Activated gamma-delta T cell treated with Interleukin-2 at 50 U/mL for 16 hours (primary cell): ENCODE results near the gene TEKT1.

ENCODE experiments used
- DNase-seq: peaks from one replicate; pipeline ENCODE4 v3.0.0-alpha.2; 2020

The TEKT1 gene

DNA sequence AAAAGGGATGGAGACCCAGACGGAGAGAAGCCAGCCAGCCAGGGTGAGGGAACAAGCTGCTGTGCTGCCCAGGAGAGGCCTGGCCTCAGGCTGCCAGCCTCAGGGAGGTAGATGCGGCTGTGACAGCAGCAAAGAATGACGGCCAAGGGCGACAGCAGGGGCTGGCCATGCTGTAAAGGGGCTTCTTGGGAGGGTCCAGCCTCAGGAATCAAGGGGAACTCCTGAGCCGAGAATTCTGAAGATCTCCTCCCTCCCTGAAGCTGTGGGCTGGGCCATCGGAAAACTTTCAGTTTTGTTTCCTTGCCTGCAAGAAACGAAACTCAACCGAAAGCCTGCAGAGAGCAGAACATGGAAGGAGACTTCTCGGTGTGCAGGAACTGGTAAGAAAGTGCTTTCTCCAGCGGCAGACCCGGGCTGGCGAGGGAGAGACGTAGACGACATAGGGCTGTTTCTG, 75.8 kb downstream of the TEKT1 start, which contains the start of gene XAF1:
Gene XAF1, plus strand, starts transcription at position 316 of the 454 bp plus-strand sequence. Its CDS starts 33 bp downstream, at position 349.
- peak; percentile 35 for DNase-seq

DNA sequence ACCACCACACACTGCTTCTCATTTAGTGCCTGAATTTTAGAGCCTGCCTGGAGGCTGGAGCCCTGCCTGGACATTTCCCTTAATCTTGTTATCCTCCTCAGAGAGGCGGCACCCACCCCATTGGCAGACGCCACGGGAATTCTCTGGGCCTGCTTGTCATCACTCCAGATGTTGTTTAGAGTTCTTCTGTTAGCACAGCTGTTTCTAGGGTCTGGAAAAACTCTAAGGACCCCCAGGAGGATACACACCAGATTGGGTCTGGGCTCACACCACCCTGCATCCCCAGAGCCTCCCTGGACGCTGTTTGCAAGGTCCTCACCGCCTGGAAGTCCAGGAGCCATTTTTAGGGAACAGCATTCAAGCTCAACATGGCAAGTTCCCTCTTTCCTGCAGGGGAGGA, 76.2 kb downstream of the TEKT1 start:
- no peak for DNase-seq

DNA sequence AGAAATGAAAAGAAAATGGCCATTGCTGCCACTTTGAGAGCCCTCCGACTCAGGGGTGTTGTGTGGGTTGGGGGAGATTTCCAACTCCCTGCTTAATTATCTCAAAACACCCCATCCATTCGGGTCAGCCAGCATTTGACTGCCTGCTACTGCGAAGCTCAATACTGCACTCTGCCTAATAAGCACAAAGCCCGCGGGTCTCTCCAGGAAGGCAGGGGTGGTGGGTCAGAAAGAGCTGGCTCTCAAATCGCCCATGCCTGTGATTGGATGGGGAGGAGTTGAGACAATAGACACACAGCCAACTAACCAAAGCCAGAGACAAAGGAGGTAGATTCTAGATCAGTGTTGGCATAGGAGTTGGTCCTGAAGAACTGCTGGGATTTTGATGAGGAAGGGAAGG, 78.0 kb downstream of the TEKT1 start:
- no peak for DNase-seq

DNA sequence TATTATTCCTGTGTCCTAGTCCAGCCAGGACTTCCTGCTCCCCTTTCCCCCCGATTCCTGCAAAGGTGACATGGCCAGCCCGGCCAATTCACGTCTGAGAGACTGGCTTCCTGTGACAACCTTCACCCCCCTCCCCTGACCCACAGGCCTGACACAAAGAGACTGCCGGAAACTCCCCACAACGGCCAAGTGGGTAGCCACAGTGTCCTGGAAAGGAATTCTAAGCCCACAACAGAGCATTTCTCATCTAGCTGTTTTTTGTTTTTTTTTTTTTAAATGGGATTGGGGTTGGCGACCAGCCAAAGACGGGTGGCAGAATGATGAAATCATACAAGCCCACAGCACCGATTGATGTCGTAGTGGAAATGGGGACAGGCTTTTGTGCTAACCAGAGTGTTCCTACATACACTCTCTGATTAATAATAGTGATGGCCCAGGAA, 78.5 kb downstream of the TEKT1 start:
- DNase-seq = peak; percentile 37

DNA sequence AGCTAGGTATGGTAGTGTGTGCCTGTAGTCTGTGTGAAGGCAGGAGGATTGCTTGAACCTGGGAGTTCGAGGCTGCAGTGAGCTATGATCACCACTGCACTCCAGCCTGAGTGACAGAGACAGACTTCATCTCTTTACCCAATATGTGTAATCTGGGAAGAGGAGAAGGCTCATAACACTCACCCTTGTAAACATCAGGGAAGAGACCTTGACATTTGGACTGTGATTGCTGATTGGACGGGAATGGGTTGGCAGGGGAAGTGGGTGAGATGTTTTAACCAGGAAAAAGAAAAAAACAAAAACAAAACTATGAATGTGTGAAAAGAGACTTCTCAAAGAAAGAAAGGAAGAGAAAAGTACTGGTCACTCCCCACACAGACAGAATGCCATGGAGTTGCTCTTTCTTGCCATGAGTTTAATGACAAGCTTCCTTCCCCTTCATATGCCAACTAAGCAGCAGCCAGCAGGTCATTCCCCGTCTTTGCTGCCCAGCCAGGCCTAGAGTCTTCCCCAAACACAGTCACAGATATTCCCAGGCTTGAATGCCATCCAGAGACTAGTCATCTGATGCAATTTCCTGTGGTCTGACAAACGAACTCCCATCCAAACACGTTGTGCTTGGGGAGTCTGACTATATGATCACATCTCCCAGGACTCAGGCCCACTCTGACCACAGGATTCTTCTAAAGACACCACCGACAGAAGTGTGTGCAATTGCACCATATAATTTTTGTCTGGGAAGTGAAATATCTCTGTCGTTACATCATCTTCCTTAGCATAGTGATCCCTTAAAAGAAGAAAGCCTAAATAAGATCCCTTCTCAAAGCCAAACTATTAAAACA, 79.2 kb downstream of the TEKT1 start:
- DNase-seq = no peak

DNA sequence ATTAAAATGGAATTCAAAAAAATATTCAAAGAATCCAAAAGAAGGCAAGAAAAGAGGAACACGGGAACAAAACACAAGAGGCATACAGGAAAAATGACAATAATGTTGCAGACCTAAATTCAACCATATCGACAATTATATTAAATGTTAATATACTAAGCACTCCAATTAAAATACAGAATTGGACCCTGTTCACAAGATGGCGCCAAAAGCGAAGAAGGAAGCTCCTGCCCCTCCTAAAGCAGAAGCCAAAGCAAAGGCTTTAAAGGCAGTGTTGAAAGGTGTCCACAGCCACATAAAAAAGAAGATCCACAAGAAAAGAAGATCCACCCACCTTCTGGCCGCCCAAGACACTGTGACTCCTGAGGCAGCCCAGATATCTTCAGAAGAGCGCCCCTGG, 82.0 kb downstream of the TEKT1 start:
- no peak for DNase-seq

DNA sequence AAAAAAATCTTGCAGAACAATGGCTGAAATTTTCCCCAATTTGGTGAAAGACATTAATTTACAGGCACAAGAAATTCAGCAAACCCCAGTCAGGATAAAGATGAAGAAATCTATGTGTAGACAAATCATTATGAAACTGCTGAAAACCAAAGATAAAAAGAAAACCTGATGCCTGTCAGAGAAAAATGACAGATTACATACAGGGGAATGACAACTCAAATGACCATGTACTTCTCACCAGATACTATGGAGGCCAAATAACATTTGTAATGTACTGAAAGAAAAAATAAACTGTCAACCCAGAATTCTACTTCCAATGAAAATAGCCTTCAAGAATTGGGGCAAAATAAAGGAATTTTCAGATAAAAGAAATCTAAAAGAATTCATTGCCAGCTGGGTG, 82.9 kb downstream of the TEKT1 start:
- DNase-seq = no peak
